CD4-positive, alpha-beta T cell treated with Interleukin-17A for 4 hours (primary cell): ENCODE measurements around the gene NDEL1.
"Not testable (repeated sequence)": the region's sequence is repeated elsewhere in the genome, so short reads cannot be mapped to it uniquely, and the experiment has no call there.

ENCODE experiments used
- DNase-seq: peaks from one replicate; pipeline ENCODE4 v3.0.0-alpha.2; 2020; ENCODE audit warnings: mixed read lengths

The NDEL1 gene, protein sequence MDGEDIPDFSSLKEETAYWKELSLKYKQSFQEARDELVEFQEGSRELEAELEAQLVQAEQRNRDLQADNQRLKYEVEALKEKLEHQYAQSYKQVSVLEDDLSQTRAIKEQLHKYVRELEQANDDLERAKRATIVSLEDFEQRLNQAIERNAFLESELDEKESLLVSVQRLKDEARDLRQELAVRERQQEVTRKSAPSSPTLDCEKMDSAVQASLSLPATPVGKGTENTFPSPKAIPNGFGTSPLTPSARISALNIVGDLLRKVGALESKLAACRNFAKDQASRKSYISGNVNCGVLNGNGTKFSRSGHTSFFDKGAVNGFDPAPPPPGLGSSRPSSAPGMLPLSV

DNA sequence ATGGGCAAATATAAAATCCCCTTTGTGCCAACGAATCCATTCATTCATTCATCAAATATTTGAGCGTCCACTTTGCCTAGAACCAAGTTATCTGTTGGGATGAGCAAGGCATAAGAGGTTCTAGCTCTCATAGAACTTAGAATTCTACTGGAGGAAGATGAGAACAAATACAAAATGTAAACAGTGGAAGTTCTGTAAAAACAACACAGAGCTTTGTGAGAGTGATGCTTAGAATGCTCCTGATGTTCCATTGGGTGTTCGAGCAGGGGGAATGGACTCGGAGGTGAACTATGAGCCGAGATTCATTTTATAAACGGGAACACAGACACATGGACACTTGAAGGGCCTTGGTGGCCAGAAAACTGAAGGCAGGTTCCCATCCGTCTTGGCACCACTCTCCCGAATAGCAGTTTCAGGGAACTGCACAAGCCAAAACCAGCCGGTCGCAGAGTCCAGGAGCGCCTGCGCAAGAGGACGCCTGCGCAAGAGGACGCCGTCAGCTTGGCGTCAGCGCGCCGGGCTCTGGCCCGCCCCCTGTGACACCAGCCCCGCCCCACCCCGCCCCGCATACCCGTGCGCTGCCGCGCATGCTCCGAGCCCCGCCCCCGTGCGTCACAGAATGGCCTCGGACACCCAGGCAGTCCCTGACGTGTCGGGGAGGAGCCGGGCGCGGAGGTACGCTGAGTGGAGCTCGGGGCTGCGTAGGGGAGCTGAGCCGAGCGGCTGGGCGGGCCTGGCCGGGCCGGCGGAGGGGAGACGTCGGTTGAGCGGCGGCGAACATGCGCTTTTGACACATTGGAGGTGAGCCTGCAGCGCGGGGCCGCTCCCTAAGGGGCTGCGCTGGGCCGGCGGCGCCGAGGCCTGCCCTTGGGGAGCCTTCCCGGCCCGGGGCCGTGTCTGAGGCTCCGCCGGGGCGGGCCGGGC lies at the start of gene NDEL1:
NDEL1 (plus strand) TSS at position 640 of the 924 bp plus-strand sequence. CDS start 8,388 bp downstream, outside the sequence.
- peak; percentile 100 for DNase-seq

DNA sequence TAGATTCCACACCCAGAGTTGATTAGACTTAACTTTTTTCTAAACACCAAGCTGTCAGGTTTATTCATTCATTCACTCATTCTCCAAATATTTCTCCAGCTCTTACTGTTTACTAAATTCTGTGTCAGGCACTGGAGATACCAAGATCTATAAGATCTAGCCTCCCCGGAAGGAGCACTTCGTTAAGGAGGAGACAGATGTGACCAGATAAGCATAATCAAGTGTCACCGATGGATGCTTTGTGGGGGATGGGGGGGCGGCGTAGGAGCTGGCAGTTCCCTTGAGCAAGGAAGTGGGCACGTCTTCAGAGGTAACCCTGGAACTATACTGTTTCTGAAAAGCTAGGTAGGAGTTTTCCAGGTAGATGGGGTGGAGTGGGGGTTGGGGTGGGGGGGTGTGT lies 48.8 kb upstream of the NDEL1 start:
- DNase-seq = no peak

DNA sequence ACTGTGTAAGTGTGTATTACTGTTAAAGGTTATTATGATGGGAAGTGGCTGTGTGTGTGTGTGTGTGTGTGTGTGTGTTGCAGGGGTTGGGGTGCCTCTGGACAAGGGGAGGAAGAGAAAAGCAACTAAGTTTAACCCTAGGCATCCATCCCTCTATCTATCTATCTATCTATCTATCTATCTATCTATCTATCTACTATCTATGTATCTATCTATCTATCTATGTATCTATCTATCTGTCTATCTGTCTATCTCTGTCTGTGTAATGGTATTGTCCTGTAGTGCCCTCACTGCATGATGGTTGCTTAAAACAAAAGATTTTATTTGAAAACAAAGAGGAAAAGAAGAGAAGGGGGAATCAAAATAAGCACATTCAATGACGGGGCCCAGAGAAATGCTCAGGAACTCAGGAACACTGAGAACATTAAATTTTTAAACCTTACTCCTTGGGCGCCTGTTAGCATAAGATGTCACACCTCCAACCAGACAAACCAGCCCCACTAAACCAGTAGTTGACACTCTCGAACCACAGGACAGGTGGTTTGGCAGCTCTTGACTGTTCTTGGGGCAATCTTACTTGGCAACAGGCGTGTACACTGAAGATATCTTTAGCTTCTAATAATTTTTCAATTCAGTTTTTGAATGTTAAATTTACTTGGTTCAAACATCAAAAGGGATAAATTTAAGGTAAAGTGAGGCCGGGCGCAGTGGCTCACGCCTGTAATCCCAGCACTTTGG lies 47.6 kb upstream of the NDEL1 start:
- no peak for DNase-seq

DNA sequence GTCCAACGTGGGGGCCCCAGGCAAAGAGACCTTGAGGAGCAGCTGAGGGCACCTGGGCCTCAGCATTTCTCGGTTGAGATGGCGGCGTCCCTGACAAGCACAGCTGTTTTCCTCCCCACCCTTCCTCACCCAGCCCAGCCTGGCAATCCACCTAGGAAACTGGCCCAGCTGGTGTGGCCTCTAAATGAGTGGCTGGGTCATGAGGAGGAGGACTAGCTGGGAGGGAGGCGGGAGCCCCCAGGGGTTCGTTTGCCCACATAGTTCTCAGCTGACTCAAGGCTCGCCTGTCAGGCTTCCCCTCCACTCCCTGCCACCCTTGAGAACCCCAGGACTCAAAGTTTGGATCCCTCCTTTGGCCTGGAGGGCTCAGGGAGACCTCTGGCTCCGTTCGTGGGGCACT lies 44.0 kb upstream of the NDEL1 start:
- no peak for DNase-seq

DNA sequence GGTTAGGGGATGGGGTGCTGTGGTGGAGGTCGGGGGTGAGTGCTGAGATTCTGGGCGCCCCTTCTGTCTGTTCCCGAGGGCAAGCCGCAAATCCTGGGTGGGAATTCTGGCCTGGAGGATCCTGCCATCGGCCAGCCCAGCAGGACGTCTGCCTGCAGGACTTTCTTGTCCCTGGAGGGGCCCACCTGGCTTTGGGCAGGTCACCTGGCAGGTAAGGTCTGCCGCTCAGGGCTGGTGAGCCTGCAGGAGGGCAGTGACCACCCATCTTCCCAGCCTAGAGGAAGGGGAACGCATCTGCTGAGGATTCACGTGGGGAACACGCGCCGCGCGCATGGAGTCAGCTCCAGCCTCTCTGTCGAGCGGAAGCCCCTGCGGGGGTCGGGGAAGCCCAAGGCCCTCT lies 43.4 kb upstream of the NDEL1 start:
- no peak for DNase-seq

DNA sequence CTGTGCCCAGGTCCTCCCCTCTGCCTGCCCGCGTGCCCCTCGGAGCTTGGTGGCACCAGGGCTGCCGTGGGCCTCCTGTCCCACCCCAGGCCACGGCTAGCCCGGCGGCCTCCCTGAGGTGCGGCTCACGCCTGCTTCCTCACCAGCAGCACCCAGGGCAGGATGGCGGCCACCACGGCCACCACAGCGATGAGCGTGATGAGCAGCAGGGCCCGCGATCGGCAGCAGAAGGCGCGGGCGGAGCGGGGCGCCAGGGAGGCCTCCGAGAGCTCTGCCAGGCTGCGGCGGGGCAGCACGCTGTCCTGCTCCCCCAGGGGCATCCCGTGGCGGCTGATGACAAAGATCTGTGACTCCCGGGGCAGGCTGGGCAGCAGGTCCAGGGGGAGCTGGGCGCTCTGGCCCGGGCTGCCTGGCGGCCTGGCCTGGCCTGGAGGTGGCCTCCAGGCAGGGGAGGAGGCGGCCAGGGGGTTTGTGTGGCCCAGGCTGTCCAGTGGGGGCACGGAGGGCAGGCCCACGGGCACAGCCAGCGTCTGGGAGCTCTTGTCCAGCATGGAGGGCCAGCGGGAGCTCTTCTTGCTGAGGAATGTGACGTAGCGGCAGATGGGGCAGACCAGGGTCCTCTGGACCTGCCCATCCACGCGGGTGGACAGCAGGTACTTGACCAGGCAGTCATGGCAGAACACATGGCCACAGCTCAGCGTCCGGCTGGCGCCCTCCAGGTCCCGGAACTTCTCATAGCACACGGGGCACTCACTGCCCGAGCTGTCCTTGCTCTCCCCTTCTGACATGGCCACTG lies 42.8 kb upstream of the NDEL1 start:
- no peak for DNase-seq

DNA sequence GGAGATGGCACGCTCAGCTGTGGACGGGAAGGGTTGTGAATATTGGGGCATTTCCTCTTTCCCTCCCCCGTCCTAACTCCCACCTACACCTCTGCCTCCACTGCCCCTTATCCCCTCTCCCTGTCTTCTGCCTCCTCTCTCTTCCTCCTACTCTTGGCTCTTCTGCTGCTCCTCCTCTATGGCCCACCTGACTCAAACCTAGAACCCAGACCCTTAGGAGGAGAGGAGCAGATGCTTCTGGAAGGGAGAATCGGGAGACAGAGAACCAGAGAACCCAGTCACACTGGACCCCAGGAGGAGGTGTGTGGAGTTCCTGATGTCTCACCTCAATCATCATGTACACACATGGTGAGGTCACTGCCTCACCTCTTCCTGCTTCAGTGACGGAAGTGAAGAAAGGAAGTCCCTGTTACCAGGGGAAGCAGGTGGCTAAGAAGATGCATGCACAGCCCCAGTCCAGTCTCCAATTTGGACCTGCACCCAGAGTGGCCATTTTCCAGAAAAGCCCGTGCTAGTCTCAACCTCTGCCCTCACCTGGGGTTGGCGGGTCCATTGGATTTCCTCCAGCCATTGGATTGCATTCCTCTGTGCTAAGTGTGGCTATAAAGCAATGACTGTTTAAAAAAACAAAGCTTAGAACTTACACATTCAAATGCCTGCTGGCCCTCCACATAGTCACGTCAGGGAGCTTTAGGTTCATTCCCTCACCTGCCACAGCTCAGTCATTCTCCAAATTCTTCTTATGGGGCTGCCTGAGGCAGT lies 42.0 kb upstream of the NDEL1 start:
- DNase-seq = peak; percentile 56

DNA sequence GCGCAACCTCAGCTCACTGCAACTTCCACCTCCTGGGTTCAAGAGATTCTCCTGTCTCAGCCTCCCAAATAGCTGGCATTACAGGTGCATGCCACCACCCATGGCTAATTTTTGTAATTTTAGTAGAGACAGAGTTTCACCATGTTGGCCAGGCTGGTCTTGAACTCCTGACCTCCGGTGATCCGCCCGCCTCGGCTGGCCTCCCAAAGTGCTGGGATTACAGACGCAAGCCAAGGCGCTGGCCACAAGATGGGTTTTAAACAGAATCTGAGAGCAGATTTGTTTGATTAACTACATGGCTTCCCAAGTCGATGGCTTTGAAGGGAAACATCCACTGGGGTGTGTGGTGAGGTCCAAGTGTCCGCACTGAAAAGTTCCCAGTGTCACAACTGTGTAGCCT lies 41.2 kb upstream of the NDEL1 start:
- not testable (repeated sequence) for DNase-seq

DNA sequence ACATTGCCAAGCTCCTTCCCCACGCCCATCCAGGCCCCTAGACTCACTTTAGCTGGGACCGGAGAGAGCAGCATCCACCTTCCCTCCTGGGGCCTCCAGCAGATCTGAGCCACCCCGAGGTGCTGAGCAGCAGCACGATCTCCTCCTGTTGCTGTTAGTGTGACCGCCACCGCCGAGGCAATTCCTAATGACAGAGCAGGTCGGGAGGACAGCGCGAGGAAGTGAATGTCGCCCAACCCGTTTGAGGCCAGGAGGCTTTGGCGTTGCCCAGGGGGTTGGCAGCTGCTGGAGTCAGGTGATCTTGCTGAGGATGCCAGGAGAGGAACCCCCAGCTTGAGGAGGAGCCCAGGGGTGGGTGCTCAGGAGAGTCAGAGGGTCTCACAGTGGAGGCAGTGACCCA lies 38.0 kb upstream of the NDEL1 start, which contains the start of gene RNF222:
RNF222 (minus strand) TSS at position 192 of the 400 bp plus-strand sequence. CDS start 4,366 bp downstream, outside the sequence.
- DNase-seq = no peak

DNA sequence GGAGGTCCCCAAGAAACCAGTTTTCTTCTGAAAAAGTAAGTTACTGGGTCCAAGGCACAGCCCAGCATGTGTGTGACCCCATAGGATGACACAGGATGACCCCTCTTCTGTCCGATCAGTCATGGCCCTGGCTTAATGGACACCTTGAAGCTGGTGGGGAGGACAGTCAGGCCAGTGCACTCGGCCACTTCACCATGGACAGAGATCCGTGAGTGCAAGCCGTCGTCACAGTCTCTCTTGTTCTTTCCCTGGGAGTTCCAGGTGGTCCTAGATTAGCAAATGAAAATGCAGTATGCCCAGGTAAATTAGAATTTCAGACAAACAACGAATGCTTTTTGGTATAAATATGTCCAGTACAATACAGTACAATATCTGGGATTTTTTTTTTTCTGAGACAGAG lies 36.7 kb upstream of the NDEL1 start:
- DNase-seq = no peak

DNA sequence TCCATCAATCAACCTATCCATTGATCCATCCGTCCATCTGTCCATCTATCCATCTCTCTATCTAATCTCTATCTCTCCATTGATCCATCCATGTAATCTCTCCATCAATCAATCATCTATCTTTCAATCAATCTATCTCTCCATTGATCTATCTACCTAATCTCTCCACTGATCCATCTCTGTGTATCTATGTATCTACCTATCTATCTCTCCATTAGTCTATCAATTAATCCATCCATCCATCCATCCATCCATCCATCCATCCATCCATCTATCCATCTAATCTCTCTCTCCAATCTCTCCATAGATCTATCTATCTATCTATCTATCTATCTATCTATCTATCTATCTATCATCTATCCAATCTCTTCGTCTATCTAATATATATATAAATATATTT lies 34.6 kb upstream of the NDEL1 start:
- DNase-seq = no peak

DNA sequence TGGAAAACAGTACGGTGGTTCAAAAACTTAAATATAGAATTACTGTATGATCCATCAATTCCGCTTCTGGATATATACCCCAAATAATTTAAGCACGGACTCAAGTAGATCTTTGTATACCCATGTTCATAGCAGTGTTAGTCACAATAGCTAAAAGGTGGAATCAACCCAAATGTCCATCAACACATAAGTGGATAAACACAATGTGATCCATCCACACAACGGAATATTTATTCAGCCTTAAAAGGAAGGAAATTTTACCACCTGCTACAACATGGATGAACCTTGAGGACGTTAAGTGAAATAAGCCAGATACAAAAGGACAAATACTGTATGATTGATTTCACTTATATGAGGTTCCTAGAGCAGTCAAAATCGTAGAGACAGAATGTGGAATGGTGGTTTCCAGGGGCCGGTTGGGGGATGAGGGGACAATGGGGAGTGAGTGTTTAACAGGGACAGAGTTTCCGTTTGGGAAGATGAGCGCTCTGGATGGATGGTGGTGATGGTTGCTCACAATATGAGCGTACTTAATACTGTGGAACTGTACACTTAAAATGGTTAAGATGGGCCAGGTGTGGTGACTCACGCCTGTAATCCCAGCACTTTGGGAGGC lies 32.7 kb upstream of the NDEL1 start:
- DNase-seq = no peak

DNA sequence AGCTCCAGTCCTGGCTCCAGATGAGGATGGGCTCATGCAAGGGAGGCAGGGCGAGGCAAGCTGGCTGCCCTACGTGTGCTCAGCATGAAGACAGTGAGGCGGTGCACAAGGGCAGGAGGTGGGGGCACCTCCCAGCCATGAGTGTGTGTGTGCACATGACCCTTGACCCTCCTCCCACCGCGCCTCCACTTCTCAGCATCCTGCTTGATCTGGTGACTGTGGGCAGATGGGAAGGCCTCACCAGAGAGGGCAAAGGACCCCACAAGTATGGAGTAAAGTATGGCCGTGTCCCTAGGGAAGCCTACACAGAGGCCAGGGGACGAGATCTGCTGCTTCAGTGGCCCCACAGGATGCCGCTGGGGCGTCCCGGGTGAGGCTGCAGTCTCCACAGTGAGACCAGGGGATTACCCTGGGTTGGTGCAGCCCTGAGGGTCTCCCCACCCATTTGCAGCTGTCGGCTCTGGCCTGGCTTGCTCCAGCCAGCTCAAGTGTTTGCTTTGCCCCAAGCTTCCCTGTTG lies 30.1 kb upstream of the NDEL1 start:
- DNase-seq = no peak

DNA sequence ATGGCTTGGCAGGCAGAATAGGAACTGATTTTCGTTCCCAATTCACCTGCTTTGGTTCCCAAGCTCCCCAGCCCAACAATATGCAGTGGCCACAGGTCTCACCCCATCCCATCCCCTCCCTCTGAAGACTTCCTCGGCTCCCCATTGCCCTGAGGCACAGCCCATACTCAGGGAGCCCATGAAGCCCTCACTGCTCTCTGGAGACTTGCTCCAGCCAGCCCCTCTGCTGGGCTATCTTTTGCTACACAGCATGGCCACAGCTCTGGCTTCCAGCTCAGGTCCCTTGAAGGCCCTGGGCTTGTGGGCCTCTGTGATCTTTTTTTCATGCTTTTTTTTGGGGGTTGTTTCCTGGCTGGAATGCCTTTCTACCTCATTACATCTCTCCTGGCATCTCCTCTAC lies 29.5 kb upstream of the NDEL1 start:
- DNase-seq = no peak

DNA sequence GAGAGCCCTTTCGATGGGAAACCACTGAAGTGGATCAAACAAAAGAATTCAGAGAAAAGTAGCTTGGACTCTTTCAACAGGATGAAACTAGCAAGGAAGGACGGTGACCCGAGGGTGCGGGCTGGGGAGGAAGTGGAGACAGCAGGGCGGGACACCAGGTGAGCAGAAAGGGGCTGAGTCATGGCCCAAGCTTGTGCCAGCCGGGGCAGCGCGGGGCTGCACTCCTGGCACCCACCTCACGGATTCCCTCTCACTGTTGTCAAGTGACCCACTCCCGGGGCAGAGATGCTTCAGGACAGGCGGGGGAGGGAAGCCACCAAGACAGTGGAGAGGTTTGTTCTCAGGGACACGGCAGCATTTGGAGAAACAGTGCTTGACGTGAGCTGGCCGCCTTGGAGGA lies 27.3 kb upstream of the NDEL1 start:
- no peak for DNase-seq

DNA sequence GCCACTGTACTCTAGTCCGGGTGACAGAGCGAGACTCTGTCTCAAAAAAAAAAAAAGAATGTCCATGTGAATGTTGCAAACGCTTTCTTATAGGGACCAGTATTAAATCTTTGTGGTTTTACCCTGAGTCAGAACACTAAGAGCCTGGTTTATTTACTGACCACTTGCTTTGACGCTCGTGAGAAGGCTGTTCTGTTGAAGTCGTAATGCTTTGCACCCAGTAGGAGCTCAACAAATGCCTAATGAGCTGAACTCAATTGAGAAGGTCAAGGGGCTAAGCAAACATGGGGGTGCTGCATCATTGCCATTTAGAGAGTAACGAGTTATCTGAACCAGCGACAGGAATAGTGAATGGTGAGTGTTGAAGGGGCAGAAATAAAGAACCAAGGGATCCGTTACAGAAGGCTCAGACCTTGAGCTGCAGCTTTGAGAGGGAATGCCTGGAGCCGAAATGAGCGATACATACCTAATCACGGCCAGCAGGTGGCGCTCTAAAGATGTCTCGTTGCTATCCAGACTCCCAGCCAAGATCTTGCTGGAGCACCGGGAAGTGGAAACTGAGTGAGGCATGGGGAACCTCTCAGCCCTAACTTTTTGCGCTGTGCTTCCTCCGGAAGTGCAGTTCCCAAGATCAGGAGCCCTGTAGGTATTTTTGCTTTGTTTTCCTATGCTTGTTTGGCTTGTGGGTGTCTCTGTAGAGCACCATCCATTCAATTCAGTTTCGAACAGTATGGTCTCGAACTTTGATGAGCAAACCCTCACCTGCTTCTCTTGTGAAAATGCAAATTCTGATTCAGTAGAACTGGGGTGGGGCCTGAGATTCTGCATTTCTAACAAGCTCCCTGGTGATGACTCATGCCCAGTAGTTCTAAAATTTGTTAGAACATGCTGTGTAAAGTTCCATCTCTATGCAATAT lies 25.5 kb upstream of the NDEL1 start:
- DNase-seq = peak; percentile 90

DNA sequence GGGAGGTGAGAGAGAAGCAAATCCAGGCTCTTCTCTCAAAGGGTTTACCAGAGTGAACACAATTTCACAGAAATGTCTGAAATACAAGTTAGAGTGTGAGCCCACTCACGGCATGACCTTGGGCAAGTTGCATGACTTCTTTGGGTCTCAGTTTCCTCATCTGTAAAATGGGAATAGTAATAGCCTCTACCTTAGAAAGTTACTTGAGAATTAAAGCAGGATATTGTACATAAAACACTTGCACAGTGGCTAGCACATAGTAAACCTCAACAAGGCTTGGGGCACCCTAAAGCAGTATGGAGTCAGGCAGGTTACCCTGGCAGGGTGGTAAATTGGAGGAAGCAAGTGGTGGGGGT lies 24.8 kb upstream of the NDEL1 start:
- DNase-seq = no peak

DNA sequence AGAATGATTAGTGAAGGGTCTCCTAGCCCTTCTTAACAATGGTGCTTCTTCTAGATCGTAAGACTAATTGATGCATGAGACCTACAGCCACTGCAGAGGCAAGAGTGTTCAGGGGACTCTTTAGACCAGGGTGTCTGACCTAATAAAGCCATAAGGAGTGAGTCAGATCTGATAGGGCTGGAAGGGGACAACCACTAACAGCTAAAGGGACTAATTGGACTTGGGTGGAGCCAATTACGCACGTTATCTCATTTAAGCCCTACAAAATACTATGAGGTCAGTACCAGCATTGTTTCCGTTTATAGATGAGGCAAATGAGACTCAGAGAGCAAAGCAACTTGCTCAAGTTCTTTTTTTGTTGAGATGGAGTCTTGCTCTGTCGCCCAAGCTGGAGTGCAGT lies 23.6 kb upstream of the NDEL1 start:
- no peak for DNase-seq

DNA sequence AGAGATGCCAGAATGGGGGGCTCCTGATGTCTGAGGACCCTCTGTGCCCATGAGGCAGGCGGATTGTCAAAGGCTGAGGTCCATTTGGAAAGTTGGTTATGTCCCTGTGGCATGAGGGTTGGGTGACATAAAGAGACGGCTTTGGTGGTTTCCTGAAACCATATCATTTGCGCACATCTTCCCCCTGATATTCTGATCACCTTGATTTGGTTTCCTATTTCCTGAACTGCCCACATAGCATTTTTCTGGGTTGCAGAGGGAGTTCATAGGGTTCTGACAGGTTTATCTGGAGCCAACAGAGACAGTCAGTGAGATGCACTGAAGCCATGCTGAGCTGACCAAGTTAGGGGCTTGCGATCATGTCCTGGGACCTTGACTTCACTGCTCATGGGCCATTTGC lies 22.4 kb upstream of the NDEL1 start:
- no peak for DNase-seq

DNA sequence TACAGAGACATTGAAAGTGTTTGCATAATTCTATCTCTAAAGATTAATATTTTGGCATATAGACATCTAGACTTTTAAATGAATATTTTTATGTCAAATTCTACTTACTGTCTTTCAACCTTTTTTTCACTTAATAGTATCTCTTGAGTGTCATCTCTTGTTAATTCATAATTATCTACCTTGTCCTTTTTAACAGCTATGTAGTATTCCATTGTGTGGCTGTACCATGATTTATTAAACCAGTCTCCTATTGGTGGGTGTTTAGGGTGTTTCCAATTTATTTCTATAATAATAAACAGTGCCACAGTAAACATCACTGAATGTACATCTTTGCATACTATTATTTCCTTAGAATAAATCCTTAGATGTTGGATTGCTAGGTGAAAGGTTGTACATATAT lies 21.7 kb upstream of the NDEL1 start:
- no peak for DNase-seq
